UCSD-AML1 (cell line): Measurements from ENCODE around the gene TRAF5.
A peak's percentile ranks its signal among the peaks of the same experiment; 100 is the strongest.
"Not testable (repeated sequence)": the region's sequence is repeated elsewhere in the genome, so short reads cannot be mapped to it uniquely, and the experiment has no call there.

Experiments
- DNase-seq: peaks from one replicate; lab custom pipeline; 2025; ENCODE audit not compliant: unreplicated experiment; lab: John Stamatoyannopoulos, UW

TRAF5 gene

GRCh38 chr1:211376807-211377470 lies 50.3 kb downstream of the TRAF5 start:
- DNase-seq: no peak

- DNase-seq: no peak
Measured at GRCh38 chr1:211377539-211378450, 51.2 kb downstream of the TRAF5 start.

GRCh38 chr1:211378844-211379243 lies 52.2 kb downstream of the TRAF5 start:
- DNase-seq: no peak

GRCh38 chr1:211379446-211379845 lies 52.8 kb downstream of the TRAF5 start:
- DNase-seq: no peak

GRCh38 chr1:211381481-211382181 lies 55.0 kb downstream of the TRAF5 start:
- DNase-seq: no peak

GRCh38 chr1:211382182-211382713 lies 55.6 kb downstream of the TRAF5 start:
- no peak for DNase-seq

- peak; percentile 91 for DNase-seq
Measured at GRCh38 chr1:211382714-211383480, 56.3 kb downstream of the TRAF5 start.

- DNase-seq: no peak
Measured at GRCh38 chr1:211384524-211384923, 57.9 kb downstream of the TRAF5 start.

- no peak for DNase-seq
Measured at GRCh38 chr1:211386921-211387320, 60.3 kb downstream of the TRAF5 start.

GRCh38 chr1:211390829-211391228 lies 64.2 kb downstream of the TRAF5 start:
- not testable (repeated sequence) for DNase-seq

GRCh38 chr1:211393203-211393602 lies 66.6 kb downstream of the TRAF5 start:
- no peak for DNase-seq

- DNase-seq: not testable (repeated sequence)
Measured at GRCh38 chr1:211398266-211398930, 71.8 kb downstream of the TRAF5 start.

- DNase-seq: not testable (repeated sequence)
Measured at GRCh38 chr1:211399851-211400393, 73.3 kb downstream of the TRAF5 start.

GRCh38 chr1:211401751-211402150 lies 75.1 kb downstream of the TRAF5 start:
- not testable (repeated sequence) for DNase-seq

- DNase-seq: not testable (repeated sequence)
Measured at GRCh38 chr1:211406086-211406485, 79.5 kb downstream of the TRAF5 start.

GRCh38 chr1:211407749-211408148 lies 81.1 kb downstream of the TRAF5 start:
- DNase-seq: not testable (repeated sequence)

- no peak for DNase-seq
Measured at GRCh38 chr1:211411639-211412038, 85.0 kb downstream of the TRAF5 start.

- DNase-seq: no peak
Measured at GRCh38 chr1:211415700-211416099, 89.1 kb downstream of the TRAF5 start.

- peak; percentile 14 for DNase-seq
Measured at GRCh38 chr1:211416246-211416627, 89.6 kb downstream of the TRAF5 start.
